GM12891 (cell line): Measurements from ENCODE around the gene XDH.

Experiments used
- POLR2A ChIP-seq: IDR thresholded peaks from 2 replicates; pipeline ENCODE4 v1.6.1; 2011; ENCODE audit warnings: low read depth, low read length, control low read depth
- POLR2AphosphoS5 ChIP-seq: IDR thresholded peaks from 2 replicates; pipeline ENCODE4 v1.6.1; 2011; ENCODE audit warnings: low read depth, low read length, control low read depth

GRCh38 chr2:31413862-31414550 lies 536 bp downstream of the XDH start:
- no peak for TF ChIP-seq POLR2AphosphoS5
- no peak for TF ChIP-seq POLR2A
